HepG2 (cell line): Measurements from ENCODE around the gene SPATA32. TPM values are rescaled to one million over a fixed set of nuclear protein-coding genes. Genes with fewer than 3 reads are reported as not detected.

Experiments used
- ATAC-seq: fragments of 200-7000 bp; cut with Tn5 transposase; 3 replicates; pipeline ENCODE4 v1.9.1; 2020; ENCODE audit warnings: mild to moderate bottlenecking, moderate library complexity
- BruUV-seq: library from RNA; stranded (reverse); fragments of 400-500 nt; replicated peaks from 2 replicates; lab custom pipeline; 2021; lab: Mats Ljungman, UMichigan
- CTCF ChIA-PET: fragments of 300-600 bp; formaldehyde crosslinking; extraction: SDS; loops from one replicate; lab custom pipeline; 2021; ENCODE audit warnings: low total read pairs, inconsistent platforms, low intra/inter-chr PET ratio; lab: Yijun Ruan, JAX
- POLR2A ChIA-PET: fragments of 350-600 bp; sonication (Branson Sonifier 250); formaldehyde crosslinking; loops from one replicate; lab custom pipeline; 2020; ENCODE audit warnings: antibody characterized with exemption, inconsistent platforms; lab: Yijun Ruan, JAX
- DNase-seq: peaks from one replicate; pipeline ENCODE4 v3.0.0-alpha.2; 2015; ENCODE audit warnings: low spot score
- FAIRE-seq: peaks from 3 replicates; lab custom pipeline; 2011; peaks lifted over from hg19 to GRCh38; lab: Jason Lieb, UNC
- H2AFZ ChIP-seq: one replicate; pipeline ENCODE4 v1.6.1; 2011; ENCODE audit warnings: low read length, inconsistent platforms
- H3K27ac ChIP-seq: fragments of 300-600 bp; 3 replicates; pipeline ENCODE4 v1.8.0; 2011; ENCODE audit warnings: mixed run types, mild to moderate bottlenecking, mixed read lengths, low read length, inconsistent platforms; ENCODE audit not compliant: insufficient read depth; ENCODE audit errors: extremely low read length
- H3K27me3 ChIP-seq, 2 experiments: fragments of 200-600 bp in 1 of 2; 2 replicates in 1 of 2; 3 replicates in 1 of 2; pipeline versions ENCODE4 v1.6.0 to v1.8.0; 2011; ENCODE audit warnings: low read length in 2 of 2, mild to moderate bottlenecking in 2 of 2, moderate library complexity in 2 of 2, inconsistent platforms in 1 of 2; ENCODE audit not compliant: insufficient read depth in 2 of 2, control insufficient read depth in 1 of 2
- H3K36me3 ChIP-seq, 2 experiments: fragments of 200-600 bp in 1 of 2; replicated peaks in 1 of 2; 2 replicates in 1 of 2; 3 replicates in 1 of 2; pipeline versions ENCODE4 v1.5.1 to v1.8.0; 2011; ENCODE audit warnings: low read length in 2 of 2, inconsistent platforms in 1 of 2; ENCODE audit not compliant: insufficient read depth in 2 of 2, control insufficient read depth in 1 of 2
- H3K4me1 ChIP-seq: 2 replicates; pipeline ENCODE4 v1.5.1; 2012; ENCODE audit warnings: low read length, inconsistent platforms; ENCODE audit not compliant: insufficient read depth
- H3K4me2 ChIP-seq: 2 replicates; pipeline ENCODE4 v1.6.0; 2011; ENCODE audit warnings: low read depth, low read length, inconsistent platforms
- H3K4me3 ChIP-seq, 3 experiments: fragments of 200-600 bp in 1 of 3; sonication (generic), shearing (Covaris generic) in 1 of 3; replicated peaks in 1 of 3; 2 replicates each; pipeline ENCODE4 v1.5.1; 2011 to 2016; ENCODE audit warnings: low read length in 3 of 3, inconsistent platforms in 2 of 3, low read depth in 2 of 3, mild to moderate bottlenecking in 2 of 3, control low read depth in 1 of 3, mixed read lengths in 1 of 3; ENCODE audit not compliant: insufficient read depth in 1 of 3
- H3K79me2 ChIP-seq: one replicate; pipeline ENCODE4 v1.6.1; 2011; ENCODE audit warnings: low read length, inconsistent platforms; ENCODE audit not compliant: insufficient read depth
- H3K9ac ChIP-seq: 2 replicates; pipeline ENCODE4 v1.6.0; 2011; ENCODE audit warnings: mild to moderate bottlenecking, low read depth, low read length, inconsistent platforms; ENCODE audit not compliant: insufficient read depth
- H3K9me3 ChIP-seq: 2 replicates; pipeline ENCODE4 v1.5.1; 2012; ENCODE audit warnings: mild to moderate bottlenecking, low read length
- H4K20me1 ChIP-seq: 2 replicates; pipeline ENCODE4 v1.6.0; 2011; ENCODE audit warnings: inconsistent platforms, mild to moderate bottlenecking, low read length, moderate library complexity; ENCODE audit not compliant: insufficient read depth
- ARID3A ChIP-seq: IDR thresholded peaks from 2 replicates; pipeline ENCODE4 v1.6.1; 2012; ENCODE audit warnings: low read depth, low read length, improper control_type of control experiment
- ARNT2 ChIP-seq: sonication (generic); formaldehyde crosslinking; IDR thresholded peaks from 2 replicates; pipeline ENCODE4 v1.8.0; 2022; ENCODE audit warnings: mild to moderate bottlenecking, low read depth, missing genetic modification reagents, moderate library complexity
- CREM ChIP-seq, 2 experiments: sonication (generic) in 1 of 2; formaldehyde crosslinking in 1 of 2; IDR thresholded peaks; 2 replicates each; pipeline versions ENCODE4 v1.4.0 to v1.6.1; 2016 to 2020; ENCODE audit warnings: antibody characterized with exemption in 1 of 2, mild to moderate bottlenecking in 1 of 2, missing genetic modification reagents in 1 of 2
- JARID2 ChIP-seq: sonication (generic); formaldehyde crosslinking; IDR thresholded peaks from 2 replicates; pipeline ENCODE4 v1.8.1; 2023; ENCODE audit warnings: missing genetic modification reagents, inconsistent platforms; ENCODE audit not compliant: insufficient replicate concordance
- KDM4B ChIP-seq: sonication (generic); formaldehyde crosslinking; IDR thresholded peaks from 2 replicates; pipeline ENCODE4 v1.4.0; 2020; ENCODE audit warnings: missing genetic modification reagents
- KLF15 ChIP-seq: sonication (generic); formaldehyde crosslinking; IDR thresholded peaks from 2 replicates; pipeline ENCODE4 v1.8.1; 2023; ENCODE audit warnings: borderline replicate concordance, mild to moderate bottlenecking, inconsistent platforms, missing genetic modification reagents, mixed read lengths
- SCMH1 ChIP-seq: sonication (generic); formaldehyde crosslinking; IDR thresholded peaks from 2 replicates; pipeline ENCODE4 v1.9.0; 2021; ENCODE audit warnings: missing genetic modification reagents, mild to moderate bottlenecking, borderline replicate concordance
- SNRNP70 ChIP-seq: fragments of 200-400 bp; formaldehyde crosslinking; IDR thresholded peaks from 2 replicates; pipeline ENCODE4 v1.6.1; 2017; ENCODE audit warnings: mild to moderate bottlenecking, low read depth, low read length, moderate library complexity
- TBL1XR1 ChIP-seq: fragments of 150-350 bp; IDR thresholded peaks from 2 replicates; pipeline ENCODE4 v1.6.1; 2014; ENCODE audit warnings: borderline replicate concordance, low read length; ENCODE audit not compliant: partially characterized antibody
- ZFP36L1 ChIP-seq: sonication (generic); formaldehyde crosslinking; IDR thresholded peaks from 2 replicates; pipeline ENCODE4 v1.8.0; 2022; ENCODE audit warnings: mild to moderate bottlenecking, missing genetic modification reagents, moderate library complexity
- ZFP90 ChIP-seq: sonication (generic); formaldehyde crosslinking; IDR thresholded peaks from 2 replicates; pipeline ENCODE4 v1.8.0; 2022; ENCODE audit warnings: missing genetic modification reagents, mild to moderate bottlenecking, inconsistent platforms, borderline replicate concordance
- ZMAT5 ChIP-seq: sonication (generic); formaldehyde crosslinking; IDR thresholded peaks from 2 replicates; pipeline ENCODE4 v1.5.0; 2020; ENCODE audit warnings: mild to moderate bottlenecking, low read depth, missing genetic modification reagents, borderline replicate concordance
- ZNF740 ChIP-seq: sonication (generic); formaldehyde crosslinking; IDR thresholded peaks from 2 replicates; pipeline ENCODE4 v1.4.0; 2020; ENCODE audit warnings: missing genetic modification reagents
- ZUFSP ChIP-seq: sonication (generic); formaldehyde crosslinking; IDR thresholded peaks from 2 replicates; pipeline ENCODE4 v1.9.0; 2021; ENCODE audit warnings: missing genetic modification reagents, mild to moderate bottlenecking, borderline replicate concordance
- WGBS: methylation state at CpG from one replicate; pipeline ENCODE4 v1.1.6; 2017; ENCODE audit warnings: low lambda C conversion rate; 5-methylcytosine and 5-hydroxymethylcytosine counted together
- in situ Hi-C: cut with HindIII; loops from 2 replicates; pipeline ENCODE4 v1.10.0; 2017; ENCODE audit warnings: low pct_unique_long_range_greater_than_20kb; ENCODE audit not compliant: extremely low pct_ligation_motif_present
- intact Hi-C: fragments of 100-400 bp; cut with micrococcal nuclease; formaldehyde crosslinking; loops from one replicate; pipeline ENCODE4 v1.10.0; 2022; ENCODE audit not compliant: unreplicated experiment
- polyA plus RNA-seq, 8 experiments: library from polyadenylated mRNA; depleted of rRNA in 3 of 8; stranded (reverse) in 7 of 8; unstranded in 1 of 8; fragments of >200 nt; fragmentation: Illumina TruSeq in 4 of 8; extraction: Trizol in 4 of 8; gene quantifications; 2 replicates each; pipeline versions ENCODE4 v1.2.1 to v1.2.3, GENCODE V29; 2011 to 2016; ENCODE audit warnings: low read depth in 4 of 8, missing spikeins in 1 of 8, mixed read lengths in 1 of 8; ENCODE audit not compliant: insufficient read depth in 1 of 8
- total RNA-seq, 5 experiments: library from RNA; depleted of rRNA; stranded (reverse); fragments of >200 nt; fragmentation: Illumina TruSeq; extraction: Trizol; gene quantifications; 2 replicates each; pipeline ENCODE4 v1.2.3, GENCODE V29; 2016; ENCODE audit warnings: low read depth in 1 of 5

Gene SPATA32
- total and polyA plus RNA-seq, 2 of the 13 experiments (the other 11 are each of a cell fraction or from before 2014, with no cell fraction given), result not detected

- in situ Hi-C loops, result no loop called here
- intact Hi-C loops, result no loop called here
- TF ChIP-seq ZMAT5 (CRISPR knock-in tag) (no peak), ARNT2 (CRISPR knock-in tag) (no peak), TBL1XR1 (no peak), KDM4B (CRISPR knock-in tag) (no peak), ARID3A (no peak), SNRNP70 (no peak), KLF15 (no peak), ZNF740 (CRISPR knock-in tag) (no peak), CREM (IDR thresholded peaks at IDR 0.05) (no peak), CREM (CRISPR knock-in tag; IDR thresholded peaks at IDR 0.05) (no peak), ZFP36L1 (CRISPR knock-in tag) (no peak), ZUFSP (CRISPR knock-in tag) (no peak), ZFP90 (CRISPR knock-in tag) (no peak), JARID2 (CRISPR knock-in tag) (no peak), SCMH1 (CRISPR knock-in tag) (no peak)
- Histone ChIP-seq H3K36me3 (no peaks in the 10 kb centered on the region), H3K9ac (no peak overlapping the region), H3K27me3 (peaks cover 26 to 65% of the 10 kb centered on the region in 2 experiments; a peak in 4 of 5 replicates), H2AFZ (no peak overlapping the region), H3K27ac (no peak overlapping the region), H3K4me3 (no peak overlapping the region), H3K79me2 (no peaks in the 10 kb centered on the region), H3K4me1 (peaks cover 40% of the 10 kb centered on the region), H3K9me3 (no peaks in the 10 kb centered on the region), H4K20me1 (no peaks in the 10 kb centered on the region), H3K4me2 (no peak overlapping the region)
- no TSS peak for BruUV-seq
- DNase-seq, result no peak
- no peak for FAIRE-seq
- ChIA-PET POLR2A (no interaction called here), CTCF (no interaction called here)
- 58% methylated on average over 8 of the region's 12 CpGs for WGBS
- no peak for ATAC-seq
These were observed 38.1 kb downstream of the SPATA32 start for GRCh38 chr17:45223539-45224528.
